ENCODE results near the gene CD93.

Gene CD93

GRCh38 chr20:23033918-23034317 lies 52.2 kb downstream of the CD93 start:
- no peak for DNase-seq

- no peak for DNase-seq
These were observed 53.4 kb downstream of the CD93 start for GRCh38 chr20:23032750-23033078.

- no peak for DNase-seq
These were observed 53.9 kb downstream of the CD93 start for GRCh38 chr20:23032056-23032749.

- no peak for DNase-seq
These were observed 54.8 kb downstream of the CD93 start for GRCh38 chr20:23031346-23031745.
